ENCODE data around the gene PIP5K1B. TPM values are rescaled to one million over a fixed set of nuclear protein-coding genes. Genes with fewer than 3 reads are reported as not detected.

PIP5K1B gene
- total and polyA plus RNA-seq, 10 of the 15 experiments (the other 5 are each of a cell fraction or from before 2014, with no cell fraction given) = 6.8 to 16.3 (median 10.6) TPM

DNA sequence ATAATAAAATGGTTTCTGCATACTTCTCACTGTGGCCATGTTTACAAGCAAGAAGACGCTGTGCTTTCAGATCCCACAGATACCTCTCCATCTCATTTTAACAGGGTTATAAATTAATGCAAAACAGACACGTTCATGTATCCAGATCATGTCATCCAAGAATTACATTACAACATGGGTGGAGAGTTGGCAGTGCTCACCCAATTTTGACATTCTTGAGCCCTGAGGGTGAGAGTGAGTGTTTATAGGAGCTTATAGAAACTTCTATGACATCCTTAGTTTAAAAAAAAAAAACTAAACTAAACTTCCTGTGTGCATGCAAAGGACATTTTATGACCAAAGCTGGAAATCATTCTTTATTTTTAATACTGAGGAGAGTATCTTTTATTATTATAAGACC, 299.8 kb downstream of the PIP5K1B start:
- no TSS peak for BruUV-seq (replicated peaks)
- ATAC-seq (no peak), FAIRE-seq (no peak), DNase-seq (ENCODE audit: low read depth, low spot score) (no peak)
- H3K79me2 ChIP-seq (ENCODE audit: control insufficient read depth, insufficient read depth, low read length) = no peaks in the 10 kb centered on the region
- H3K4me1 ChIP-seq (ENCODE audit: control insufficient read depth, insufficient read depth, low read length) = no peaks in the 10 kb centered on the region
- TF ChIP-seq BMI1 (IDR thresholded peaks at IDR 0.05; ENCODE audit: borderline replicate concordance) = no peak
- no peak for TF ChIP-seq KDM1A (IDR thresholded peaks at IDR 0.05; ENCODE audit: borderline replicate concordance)
- TF ChIP-seq, protein P1, sequence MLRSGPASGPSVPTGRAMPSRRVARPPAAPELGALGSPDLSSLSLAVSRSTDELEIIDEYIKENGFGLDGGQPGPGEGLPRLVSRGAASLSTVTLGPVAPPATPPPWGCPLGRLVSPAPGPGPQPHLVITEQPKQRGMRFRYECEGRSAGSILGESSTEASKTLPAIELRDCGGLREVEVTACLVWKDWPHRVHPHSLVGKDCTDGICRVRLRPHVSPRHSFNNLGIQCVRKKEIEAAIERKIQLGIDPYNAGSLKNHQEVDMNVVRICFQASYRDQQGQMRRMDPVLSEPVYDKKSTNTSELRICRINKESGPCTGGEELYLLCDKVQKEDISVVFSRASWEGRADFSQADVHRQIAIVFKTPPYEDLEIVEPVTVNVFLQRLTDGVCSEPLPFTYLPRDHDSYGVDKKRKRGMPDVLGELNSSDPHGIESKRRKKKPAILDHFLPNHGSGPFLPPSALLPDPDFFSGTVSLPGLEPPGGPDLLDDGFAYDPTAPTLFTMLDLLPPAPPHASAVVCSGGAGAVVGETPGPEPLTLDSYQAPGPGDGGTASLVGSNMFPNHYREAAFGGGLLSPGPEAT (IDR thresholded peaks at IDR 0.05; ENCODE audit: low read depth) = no peak
- no peak for TF ChIP-seq ATF3 (IDR thresholded peaks at IDR 0.05; ENCODE audit: borderline replicate concordance, extremely low read depth, low read depth, low read length)
- no peak for TF ChIP-seq ZNF207 (IDR thresholded peaks at IDR 0.05; ENCODE audit: borderline replicate concordance)
- no peak for TF ChIP-seq POLR2AphosphoS5 (IDR thresholded peaks at IDR 0.05; ENCODE audit: low read length)
- TF ChIP-seq DPF2 (IDR thresholded peaks at IDR 0.05) = no peak
- no peak for TF ChIP-seq RELA (IDR thresholded peaks at IDR 0.05; ENCODE audit: borderline replicate concordance, partially characterized antibody)
- TF ChIP-seq IRF3 (IDR thresholded peaks at IDR 0.05) = no peak
- no peak for TF ChIP-seq GATAD2B (conservative IDR thresholded peaks at IDR 0.05; ENCODE audit: low read depth)
- ChIA-PET POLR2A (no interaction called here), CTCF (interaction anchor here (1.2 to 1.7 kb wide), 3 partner anchors 8 to 421 kb away, joined by 3 to 5 read pairs (median 4); no protein-coding TSS in a partner anchor), SMC1A (ENCODE audit: uncharacterized antibody, unreplicated experiment) (interaction anchor here (0.7 kb wide), 1 partner anchor 416 kb away, joined by 3 read pairs; no protein-coding TSS in a partner anchor), RAD21 (ENCODE audit: unreplicated experiment) (interaction anchor here (1.0 kb wide), 1 partner anchor 56 kb away, joined by 4 read pairs; no protein-coding TSS in a partner anchor)
- H3K4me3 ChIP-seq = no peak overlapping the region
- no peaks in the 10 kb centered on the region for H4K20me1 ChIP-seq (ENCODE audit: control insufficient read depth, insufficient read depth)
- H3K27me3 ChIP-seq (replicated peaks in 1 of 2; ENCODE audit: control insufficient read depth in 2 of 2, insufficient read depth in 2 of 2, low read length in 1 of 2) = no peaks in the 10 kb centered on the region
- H3K27ac ChIP-seq (ENCODE audit: control insufficient read depth, insufficient read depth) = no peak overlapping the region
- no peak overlapping the region for H3K9ac ChIP-seq (ENCODE audit: control insufficient read depth, insufficient read depth, low read length)
- peaks cover 0 to 4% of the 10 kb centered on the region in 2 experiments; a peak in 3 of 4 replicates for H3K36me3 ChIP-seq (ENCODE audit: control insufficient read depth in 2 of 2, insufficient read depth in 2 of 2, low read length in 1 of 2)
- intact Hi-C loops (cut with micrococcal nuclease; ENCODE audit: unreplicated experiment) = no loop called here
- no peak overlapping the region for H3K4me2 ChIP-seq (ENCODE audit: control insufficient read depth, insufficient read depth)
- in situ Hi-C loops (cut with MboI) = loop anchor here (5.0 kb wide), 4 partner anchors 158 to 423 kb away; a partner anchor contains a TSS
- H2AFZ ChIP-seq (ENCODE audit: control insufficient read depth, low read depth, low read length) = no peak overlapping the region
- 68% methylated on average over 2 of the region's 2 CpGs for WGBS (ENCODE audit: insufficient coverage, insufficient replicate concordance, low lambda C conversion rate, missing lambda C conversion rate)
- H3K9me3 ChIP-seq (replicated peaks; ENCODE audit: control insufficient read depth, insufficient read depth, low read length) = no peaks in the 10 kb centered on the region
